Measurements from ENCODE around the gene CEPT1. TPM values are rescaled to one million over a fixed set of nuclear protein-coding genes. Genes with fewer than 3 reads are reported as not detected.

CEPT1 gene
- total RNA-seq, 1 donor from 2014 or later: 26.9 TPM

DNA sequence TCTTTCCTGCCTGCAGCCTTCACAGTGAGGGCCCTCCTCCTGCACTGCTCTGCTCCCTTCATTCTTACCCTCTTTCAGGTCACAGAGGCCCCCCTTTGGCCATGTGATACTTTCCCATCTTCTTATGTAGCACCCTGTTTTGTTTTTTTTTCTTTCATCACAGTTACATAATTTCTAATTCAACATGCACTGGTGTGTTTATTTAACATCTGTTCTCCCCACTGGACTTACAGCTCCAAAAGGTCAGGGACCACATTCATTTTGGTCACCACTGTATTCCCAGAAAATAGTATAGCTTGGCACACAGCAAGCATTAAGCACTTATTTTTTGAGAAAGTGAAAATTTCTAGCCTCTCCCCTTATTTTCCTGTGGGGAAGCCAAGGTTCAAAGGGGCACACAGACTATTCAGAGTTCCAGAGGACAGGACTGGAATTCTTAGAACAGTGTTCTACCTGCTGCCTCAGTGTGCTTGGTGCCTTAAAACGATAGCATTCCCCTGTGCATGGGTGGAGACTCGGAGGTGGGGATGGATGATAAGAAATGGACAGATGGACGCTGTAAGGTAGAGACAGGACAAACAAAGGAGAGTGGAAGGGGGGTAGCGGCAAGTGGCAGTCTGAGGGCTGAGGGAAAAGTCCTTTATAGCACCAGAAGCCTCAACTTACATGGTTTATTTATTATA lies 55.1 kb downstream of the CEPT1 start:
- Histone ChIP-seq H3K9me3 (ENCODE audit: insufficient read depth, low read depth, low read length) (no peaks in the 10 kb centered on the region), H3K27me3 (ENCODE audit: insufficient read depth, low read length) (no peaks in the 10 kb centered on the region), H3K36me3 (ENCODE audit: insufficient read depth, low read length) (no peaks in the 10 kb centered on the region), H3K4me1 (ENCODE audit: insufficient read depth, low read length) (peaks cover 21% of the 10 kb centered on the region), H3K4me3 (ENCODE audit: insufficient read depth, low read depth, low read length) (no peak overlapping the region), H3K27ac (ENCODE audit: low read depth, low read length) (no peak overlapping the region), H3K9ac (ENCODE audit: low read length) (no peak overlapping the region), H3K79me2 (ENCODE audit: insufficient read depth, low read length) (no peaks in the 10 kb centered on the region), H4K20me1 (ENCODE audit: insufficient read depth, low read length) (no peaks in the 10 kb centered on the region), H2AFZ (ENCODE audit: low read depth, low read length) (no peak overlapping the region), H3K4me2 (ENCODE audit: low read length) (no peak overlapping the region)
- H3K4me3 Mint-ChIP-seq (ENCODE audit: unreplicated experiment): no peak overlapping the region
- H3K9me3 Mint-ChIP-seq (ENCODE audit: unreplicated experiment): peaks cover 6% of the 10 kb centered on the region
- DNase-seq (ENCODE audit: low read depth) (no peak), FAIRE-seq (no peak)
- no peak overlapping the region for H3K27ac Mint-ChIP-seq (ENCODE audit: unreplicated experiment)
- peaks cover 18% of the 10 kb centered on the region for H3K27me3 Mint-ChIP-seq (ENCODE audit: low read depth, unreplicated experiment)
- TF ChIP-seq, protein P1, sequence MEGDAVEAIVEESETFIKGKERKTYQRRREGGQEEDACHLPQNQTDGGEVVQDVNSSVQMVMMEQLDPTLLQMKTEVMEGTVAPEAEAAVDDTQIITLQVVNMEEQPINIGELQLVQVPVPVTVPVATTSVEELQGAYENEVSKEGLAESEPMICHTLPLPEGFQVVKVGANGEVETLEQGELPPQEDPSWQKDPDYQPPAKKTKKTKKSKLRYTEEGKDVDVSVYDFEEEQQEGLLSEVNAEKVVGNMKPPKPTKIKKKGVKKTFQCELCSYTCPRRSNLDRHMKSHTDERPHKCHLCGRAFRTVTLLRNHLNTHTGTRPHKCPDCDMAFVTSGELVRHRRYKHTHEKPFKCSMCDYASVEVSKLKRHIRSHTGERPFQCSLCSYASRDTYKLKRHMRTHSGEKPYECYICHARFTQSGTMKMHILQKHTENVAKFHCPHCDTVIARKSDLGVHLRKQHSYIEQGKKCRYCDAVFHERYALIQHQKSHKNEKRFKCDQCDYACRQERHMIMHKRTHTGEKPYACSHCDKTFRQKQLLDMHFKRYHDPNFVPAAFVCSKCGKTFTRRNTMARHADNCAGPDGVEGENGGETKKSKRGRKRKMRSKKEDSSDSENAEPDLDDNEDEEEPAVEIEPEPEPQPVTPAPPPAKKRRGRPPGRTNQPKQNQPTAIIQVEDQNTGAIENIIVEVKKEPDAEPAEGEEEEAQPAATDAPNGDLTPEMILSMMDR (IDR thresholded peaks at IDR 0.05; ENCODE audit: insufficient read depth, low read depth, low read length): no peak
- TF ChIP-seq EZH2 (IDR thresholded peaks at IDR 0.05; ENCODE audit: insufficient read depth, low read length): no peak
- peaks cover 40% of the 10 kb centered on the region for H3K4me1 Mint-ChIP-seq (ENCODE audit: low read depth, unreplicated experiment)
- H3K36me3 Mint-ChIP-seq (ENCODE audit: low read depth, unreplicated experiment): peaks cover 5% of the 10 kb centered on the region

DNA sequence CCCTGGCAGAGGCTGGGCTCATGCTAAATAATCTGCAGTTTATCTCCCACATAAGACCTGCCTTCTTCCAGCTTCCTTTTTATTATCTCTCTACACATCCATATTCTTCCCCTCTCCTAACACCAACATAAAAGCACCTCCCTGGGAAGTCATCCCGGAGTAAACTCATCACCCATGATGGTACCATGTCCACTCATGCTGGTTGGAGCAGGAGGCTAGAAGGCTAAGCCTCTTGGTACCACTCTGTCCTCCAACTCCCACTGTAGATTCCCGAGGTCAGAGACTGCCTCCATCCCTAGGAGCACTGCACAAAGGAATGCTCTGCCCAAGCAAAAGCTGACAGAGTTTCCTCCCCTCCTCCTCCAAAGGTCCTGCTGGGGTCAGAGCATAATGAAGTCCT lies 56.2 kb downstream of the CEPT1 start:
- DNase-seq (ENCODE audit: low read depth): no peak
- H3K27me3 Mint-ChIP-seq (ENCODE audit: low read depth, unreplicated experiment): peaks cover 18% of the 10 kb centered on the region
- Histone ChIP-seq H3K9me3 (ENCODE audit: insufficient read depth, low read depth, low read length) (no peaks in the 10 kb centered on the region), H3K79me2 (ENCODE audit: insufficient read depth, low read length) (no peaks in the 10 kb centered on the region), H3K27me3 (ENCODE audit: insufficient read depth, low read length) (peaks cover 3% of the 10 kb centered on the region), H3K27ac (ENCODE audit: low read depth, low read length) (no peak overlapping the region), H4K20me1 (ENCODE audit: insufficient read depth, low read length) (no peaks in the 10 kb centered on the region), H3K36me3 (ENCODE audit: insufficient read depth, low read length) (no peaks in the 10 kb centered on the region), H3K4me2 (ENCODE audit: low read length) (no peak overlapping the region), H3K4me1 (ENCODE audit: insufficient read depth, low read length) (peaks cover 14% of the 10 kb centered on the region), H3K4me3 (ENCODE audit: insufficient read depth, low read depth, low read length) (no peak overlapping the region), H3K9ac (ENCODE audit: low read length) (no peak overlapping the region), H2AFZ (ENCODE audit: low read depth, low read length) (no peak overlapping the region)
- H3K36me3 Mint-ChIP-seq (ENCODE audit: low read depth, unreplicated experiment): peaks cover 5% of the 10 kb centered on the region
- no peak overlapping the region for H3K4me3 Mint-ChIP-seq (ENCODE audit: unreplicated experiment)
- H3K9me3 Mint-ChIP-seq (ENCODE audit: unreplicated experiment): peaks cover 8% of the 10 kb centered on the region
- peaks cover 34% of the 10 kb centered on the region for H3K4me1 Mint-ChIP-seq (ENCODE audit: low read depth, unreplicated experiment)
- no peak overlapping the region for H3K27ac Mint-ChIP-seq (ENCODE audit: unreplicated experiment)
- TF ChIP-seq EZH2 (IDR thresholded peaks at IDR 0.05; ENCODE audit: insufficient read depth, low read length): no peak
- TF ChIP-seq, protein P1 (IDR thresholded peaks at IDR 0.05; ENCODE audit: insufficient read depth, low read depth, low read length): no peak
- FAIRE-seq: no peak

DNA sequence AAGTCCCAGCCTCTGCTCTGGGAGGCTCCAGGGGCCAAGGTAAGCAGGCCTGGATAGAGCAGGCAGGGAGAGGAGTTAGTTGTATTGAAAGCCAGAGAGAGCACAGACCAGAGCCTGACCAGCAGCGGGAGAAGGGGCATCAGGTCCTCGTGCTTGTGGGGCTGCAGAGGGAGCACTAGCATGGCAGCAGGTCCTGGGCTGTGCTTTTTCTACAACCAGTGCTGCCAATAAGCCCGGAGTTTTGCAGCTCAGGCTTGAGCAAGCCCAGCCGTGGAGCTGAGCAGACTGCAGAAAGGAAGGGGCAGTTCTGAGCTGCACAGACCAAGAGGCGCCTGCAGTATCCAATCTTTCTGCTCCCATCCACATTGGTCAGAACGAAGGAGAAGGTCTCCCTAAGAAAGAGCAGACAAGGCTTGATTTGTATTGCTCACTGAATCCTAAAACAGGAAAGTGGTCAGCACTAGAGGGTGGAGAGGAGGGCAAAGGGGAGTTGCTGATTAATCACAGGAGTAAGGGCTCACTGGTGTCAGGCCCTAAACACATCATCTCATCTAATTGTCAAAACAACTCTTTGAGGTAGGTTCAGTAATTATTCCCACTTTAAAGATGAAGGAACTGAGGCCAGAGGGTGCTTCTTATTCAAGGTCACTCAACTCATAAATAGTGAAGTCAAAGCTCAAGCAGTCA lies 57.7 kb downstream of the CEPT1 start:
- DNase-seq (ENCODE audit: low read depth) (no peak), FAIRE-seq (no peak)
- peak overlapping the region; percentile 62 for H3K27ac Mint-ChIP-seq (ENCODE audit: unreplicated experiment)
- peaks cover 23% of the 10 kb centered on the region for H3K27me3 Mint-ChIP-seq (ENCODE audit: low read depth, unreplicated experiment)
- Histone ChIP-seq H3K4me1 (ENCODE audit: insufficient read depth, low read length) (peaks cover 5% of the 10 kb centered on the region), H3K4me3 (ENCODE audit: insufficient read depth, low read depth, low read length) (no peak overlapping the region), H3K36me3 (ENCODE audit: insufficient read depth, low read length) (no peaks in the 10 kb centered on the region), H2AFZ (ENCODE audit: low read depth, low read length) (no peak overlapping the region), H3K27me3 (ENCODE audit: insufficient read depth, low read length) (peaks cover 3% of the 10 kb centered on the region), H4K20me1 (ENCODE audit: insufficient read depth, low read length) (no peaks in the 10 kb centered on the region), H3K79me2 (ENCODE audit: insufficient read depth, low read length) (no peaks in the 10 kb centered on the region), H3K9ac (ENCODE audit: low read length) (no peak overlapping the region), H3K4me2 (ENCODE audit: low read length) (no peak overlapping the region), H3K27ac (ENCODE audit: low read depth, low read length) (no peak overlapping the region), H3K9me3 (ENCODE audit: insufficient read depth, low read depth, low read length) (no peaks in the 10 kb centered on the region)
- peaks cover 8% of the 10 kb centered on the region for H3K9me3 Mint-ChIP-seq (ENCODE audit: unreplicated experiment)
- H3K36me3 Mint-ChIP-seq (ENCODE audit: low read depth, unreplicated experiment): peaks cover 4% of the 10 kb centered on the region
- TF ChIP-seq, protein P1 (IDR thresholded peaks at IDR 0.05; ENCODE audit: insufficient read depth, low read depth, low read length): no peak
- TF ChIP-seq EZH2 (IDR thresholded peaks at IDR 0.05; ENCODE audit: insufficient read depth, low read length): no peak
- no peak overlapping the region for H3K4me3 Mint-ChIP-seq (ENCODE audit: unreplicated experiment)
- peaks cover 21% of the 10 kb centered on the region for H3K4me1 Mint-ChIP-seq (ENCODE audit: low read depth, unreplicated experiment)

Data from astrocyte (in vitro differentiated cells and primary cell).